Vagina (tissue), 2 donors: Measurements from ENCODE around the gene APLP2.

Source experiments
- POLR2A ChIP-seq, 2 donors: fragments of 450-650 bp; IDR thresholded peaks; one replicate each; pipeline ENCODE4 v1.6.1; 2017; ENCODE audit warnings: antibody characterized with exemption in 2 of 2, mild to moderate bottlenecking in 2 of 2, moderate library complexity in 2 of 2
- TF ChIP-seq, protein P1 (sequence below), 3 experiments: fragments of 450-650 bp in 2 of 3; fragments of 200-600 bp in 1 of 3; sonication (generic) in 1 of 3; IDR thresholded peaks; one replicate each; pipeline ENCODE4 v1.5.1; 2017 to 2019; ENCODE audit warnings: antibody characterized with exemption in 3 of 3, mild to moderate bottlenecking in 2 of 3, moderate library complexity in 2 of 3

GRCh38 chr11:130099356-130099755 lies 29.7 kb downstream of the APLP2 start:
- TF ChIP-seq, protein P1, sequence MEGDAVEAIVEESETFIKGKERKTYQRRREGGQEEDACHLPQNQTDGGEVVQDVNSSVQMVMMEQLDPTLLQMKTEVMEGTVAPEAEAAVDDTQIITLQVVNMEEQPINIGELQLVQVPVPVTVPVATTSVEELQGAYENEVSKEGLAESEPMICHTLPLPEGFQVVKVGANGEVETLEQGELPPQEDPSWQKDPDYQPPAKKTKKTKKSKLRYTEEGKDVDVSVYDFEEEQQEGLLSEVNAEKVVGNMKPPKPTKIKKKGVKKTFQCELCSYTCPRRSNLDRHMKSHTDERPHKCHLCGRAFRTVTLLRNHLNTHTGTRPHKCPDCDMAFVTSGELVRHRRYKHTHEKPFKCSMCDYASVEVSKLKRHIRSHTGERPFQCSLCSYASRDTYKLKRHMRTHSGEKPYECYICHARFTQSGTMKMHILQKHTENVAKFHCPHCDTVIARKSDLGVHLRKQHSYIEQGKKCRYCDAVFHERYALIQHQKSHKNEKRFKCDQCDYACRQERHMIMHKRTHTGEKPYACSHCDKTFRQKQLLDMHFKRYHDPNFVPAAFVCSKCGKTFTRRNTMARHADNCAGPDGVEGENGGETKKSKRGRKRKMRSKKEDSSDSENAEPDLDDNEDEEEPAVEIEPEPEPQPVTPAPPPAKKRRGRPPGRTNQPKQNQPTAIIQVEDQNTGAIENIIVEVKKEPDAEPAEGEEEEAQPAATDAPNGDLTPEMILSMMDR (IDR thresholded peaks at IDR 0.05): no peak
- TF ChIP-seq POLR2A (IDR thresholded peaks at IDR 0.05): no peak
